Measurements from ENCODE around the gene PYCR2. TPM values are rescaled to one million over a fixed set of nuclear protein-coding genes. Genes with fewer than 3 reads are reported as not detected.
A peak's percentile ranks its signal among the peaks of the same experiment; 100 is the strongest.

The PYCR2 gene
- total and polyA plus RNA-seq, 2 donors (not counting 1 experiment from before 2014, with no cell fraction given), result 28.6 to 32.4 TPM

DNA sequence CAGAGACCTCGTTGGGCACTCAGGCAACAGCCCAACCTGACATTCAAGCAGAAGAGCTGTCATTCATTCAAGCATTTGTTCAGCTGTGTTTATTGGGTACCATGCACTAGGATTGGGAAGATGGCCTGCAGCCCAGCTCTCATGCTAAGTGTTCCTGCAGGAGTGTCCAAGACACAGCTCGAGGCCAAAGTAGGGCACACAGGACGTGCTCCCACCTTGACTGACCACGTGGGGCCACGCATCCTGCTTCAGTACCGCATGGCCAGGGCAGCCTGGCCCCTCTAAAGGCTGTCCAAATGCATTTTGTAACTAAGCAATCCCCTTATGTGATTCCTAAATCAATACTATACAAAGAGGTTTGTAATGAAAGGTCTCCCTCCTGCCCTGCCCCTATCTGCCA lies 9.7 kb downstream of the PYCR2 start:
- H3K4me2 ChIP-seq (ENCODE audit: extremely low read depth, insufficient read depth, low read length), result no peak overlapping the region
- peaks cover 4% of the 10 kb centered on the region for H3K36me3 ChIP-seq (ENCODE audit: control insufficient read depth, insufficient read depth, low read length)
- H3K4me1 ChIP-seq (ENCODE audit: control insufficient read depth, extremely low read depth, insufficient read depth, low read length), result no peaks in the 10 kb centered on the region
- no peaks in the 10 kb centered on the region for H3K27me3 ChIP-seq (ENCODE audit: control insufficient read depth, insufficient read depth, low read length)
- H3K4me3 ChIP-seq (replicated peaks in 1 of 4; ENCODE audit: control extremely low read depth in 1 of 4, insufficient read depth in 1 of 4, low read depth in 3 of 4, low read length in 4 of 4), result no peak overlapping the region
- no peaks in the 10 kb centered on the region for H3K9me3 ChIP-seq (ENCODE audit: control insufficient read depth, insufficient read depth, low read depth, low read length)
- no peaks in the 10 kb centered on the region for H3K79me2 ChIP-seq (ENCODE audit: control insufficient read depth, insufficient read depth, low read length)
- DNase-seq (ENCODE audit: low read depth in 2 of 2), result no peak
- H3K27ac ChIP-seq (ENCODE audit: insufficient read depth, low read length), result no peak overlapping the region
- no peak overlapping the region for H2AFZ ChIP-seq (ENCODE audit: low read length)
- TF ChIP-seq, protein P1, sequence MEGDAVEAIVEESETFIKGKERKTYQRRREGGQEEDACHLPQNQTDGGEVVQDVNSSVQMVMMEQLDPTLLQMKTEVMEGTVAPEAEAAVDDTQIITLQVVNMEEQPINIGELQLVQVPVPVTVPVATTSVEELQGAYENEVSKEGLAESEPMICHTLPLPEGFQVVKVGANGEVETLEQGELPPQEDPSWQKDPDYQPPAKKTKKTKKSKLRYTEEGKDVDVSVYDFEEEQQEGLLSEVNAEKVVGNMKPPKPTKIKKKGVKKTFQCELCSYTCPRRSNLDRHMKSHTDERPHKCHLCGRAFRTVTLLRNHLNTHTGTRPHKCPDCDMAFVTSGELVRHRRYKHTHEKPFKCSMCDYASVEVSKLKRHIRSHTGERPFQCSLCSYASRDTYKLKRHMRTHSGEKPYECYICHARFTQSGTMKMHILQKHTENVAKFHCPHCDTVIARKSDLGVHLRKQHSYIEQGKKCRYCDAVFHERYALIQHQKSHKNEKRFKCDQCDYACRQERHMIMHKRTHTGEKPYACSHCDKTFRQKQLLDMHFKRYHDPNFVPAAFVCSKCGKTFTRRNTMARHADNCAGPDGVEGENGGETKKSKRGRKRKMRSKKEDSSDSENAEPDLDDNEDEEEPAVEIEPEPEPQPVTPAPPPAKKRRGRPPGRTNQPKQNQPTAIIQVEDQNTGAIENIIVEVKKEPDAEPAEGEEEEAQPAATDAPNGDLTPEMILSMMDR (conservative IDR thresholded peaks at IDR 0.05 in 1 of 2, IDR thresholded peaks at IDR 0.05 in 1 of 2; ENCODE audit: low read depth in 1 of 2, low read length in 2 of 2), result no peak
- TF ChIP-seq EZH2 (IDR thresholded peaks at IDR 0.05; ENCODE audit: low read length, missing control alignments), result no peak
- H4K20me1 ChIP-seq (ENCODE audit: control insufficient read depth, extremely low read depth, insufficient read depth, low read length), result no peaks in the 10 kb centered on the region
- H3K9ac ChIP-seq (ENCODE audit: insufficient read depth, low read length), result no peak overlapping the region

DNA sequence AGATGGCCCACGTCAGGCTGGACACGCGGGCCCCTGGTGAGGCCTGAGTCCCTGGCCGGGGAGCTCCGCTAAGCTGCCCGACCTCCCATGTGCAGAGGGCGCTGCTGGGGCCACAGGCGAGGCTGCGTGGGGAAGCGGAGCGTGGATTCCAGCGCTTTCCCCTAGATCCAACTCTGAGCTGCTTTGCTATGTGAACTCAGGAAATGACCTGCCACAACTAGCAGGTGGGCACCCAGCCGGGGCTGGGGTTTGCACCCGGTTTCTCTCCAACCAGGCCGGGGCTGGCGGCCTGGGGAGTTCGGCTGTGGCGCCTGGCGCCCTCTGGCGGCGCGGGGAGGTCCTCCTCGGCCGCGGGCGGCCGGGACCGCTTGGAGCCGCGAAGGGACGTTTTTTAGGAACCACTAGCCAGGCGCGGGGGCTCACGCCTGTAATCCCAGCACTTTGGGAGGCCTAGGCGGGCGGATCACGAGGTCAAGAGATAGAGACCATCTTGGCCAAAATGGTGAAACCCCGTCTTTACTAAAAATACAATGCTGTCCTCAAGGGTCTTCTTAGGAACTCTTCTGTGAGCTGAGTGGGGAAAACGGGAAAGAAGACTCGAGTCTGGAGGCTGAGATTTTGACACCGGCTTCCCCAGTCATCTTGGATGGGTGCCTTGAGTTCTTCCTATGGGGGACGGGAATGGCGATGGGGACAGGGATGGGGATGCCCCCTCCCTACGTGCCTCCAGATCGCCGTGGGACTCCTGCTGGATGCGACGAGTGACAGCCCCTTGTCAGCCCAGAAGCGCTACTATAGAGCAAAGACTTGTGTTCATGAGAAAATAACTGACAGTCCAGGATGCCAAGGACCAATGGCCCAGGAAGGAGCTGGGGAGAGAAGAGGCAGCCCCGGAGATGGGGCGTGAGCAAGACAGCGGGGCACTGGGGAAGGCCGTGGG lies 12.6 kb downstream of the PYCR2 start:
- H3K27ac ChIP-seq (ENCODE audit: insufficient read depth, low read length), result no peak overlapping the region
- peak; percentile 20 to 41 for DNase-seq (ENCODE audit: low read depth in 2 of 2)
- H3K9ac ChIP-seq (ENCODE audit: insufficient read depth, low read length), result no peak overlapping the region
- no peaks in the 10 kb centered on the region for H3K9me3 ChIP-seq (ENCODE audit: control insufficient read depth, insufficient read depth, low read depth, low read length)
- H2AFZ ChIP-seq (ENCODE audit: low read length), result peak overlapping the region; percentile 7
- no peaks in the 10 kb centered on the region for H3K79me2 ChIP-seq (ENCODE audit: control insufficient read depth, insufficient read depth, low read length)
- no peak overlapping the region for H3K4me2 ChIP-seq (ENCODE audit: extremely low read depth, insufficient read depth, low read length)
- no peaks in the 10 kb centered on the region for H3K36me3 ChIP-seq (ENCODE audit: control insufficient read depth, insufficient read depth, low read length)
- H3K27me3 ChIP-seq (ENCODE audit: control insufficient read depth, insufficient read depth, low read length), result no peaks in the 10 kb centered on the region
- no peaks in the 10 kb centered on the region for H4K20me1 ChIP-seq (ENCODE audit: control insufficient read depth, extremely low read depth, insufficient read depth, low read length)
- H3K4me1 ChIP-seq (ENCODE audit: control insufficient read depth, extremely low read depth, insufficient read depth, low read length), result no peaks in the 10 kb centered on the region
- no peak overlapping the region for H3K4me3 ChIP-seq (replicated peaks in 1 of 4; ENCODE audit: control extremely low read depth in 1 of 4, insufficient read depth in 1 of 4, low read depth in 3 of 4, low read length in 4 of 4)
- TF ChIP-seq EZH2 (IDR thresholded peaks at IDR 0.05; ENCODE audit: low read length, missing control alignments), result no peak
- TF ChIP-seq, protein P1 (conservative IDR thresholded peaks at IDR 0.05 in 1 of 2, IDR thresholded peaks at IDR 0.05 in 1 of 2; ENCODE audit: low read depth in 1 of 2, low read length in 2 of 2), result peak; percentile 56 to 84

DNA sequence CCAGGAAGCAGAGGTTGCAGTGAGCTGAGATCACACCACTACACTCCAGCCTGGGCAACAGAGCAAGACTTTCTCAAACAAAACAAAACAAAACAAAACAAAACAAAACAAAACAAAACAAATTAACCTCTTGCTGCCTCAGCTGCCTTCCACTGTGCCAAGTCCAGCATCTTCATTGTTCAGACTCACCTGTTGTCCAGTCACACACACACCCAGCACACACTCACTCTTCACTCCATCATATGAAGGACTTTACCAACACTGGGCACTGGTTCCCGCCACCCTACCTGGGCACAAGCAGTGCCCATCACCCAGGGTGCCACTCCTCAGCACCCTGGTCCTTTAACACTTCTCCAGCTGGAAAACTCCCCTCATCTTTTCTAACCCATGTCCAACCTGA lies 14.6 kb downstream of the PYCR2 start:
- Histone ChIP-seq H4K20me1 (ENCODE audit: control insufficient read depth, extremely low read depth, insufficient read depth, low read length) (no peaks in the 10 kb centered on the region), H2AFZ (ENCODE audit: low read length) (no peak overlapping the region), H3K4me3 (replicated peaks in 1 of 4; ENCODE audit: control extremely low read depth in 1 of 4, insufficient read depth in 1 of 4, low read depth in 3 of 4, low read length in 4 of 4) (no peak overlapping the region), H3K36me3 (ENCODE audit: control insufficient read depth, insufficient read depth, low read length) (no peaks in the 10 kb centered on the region), H3K4me1 (ENCODE audit: control insufficient read depth, extremely low read depth, insufficient read depth, low read length) (no peaks in the 10 kb centered on the region), H3K4me2 (ENCODE audit: extremely low read depth, insufficient read depth, low read length) (no peak overlapping the region), H3K27me3 (ENCODE audit: control insufficient read depth, insufficient read depth, low read length) (no peaks in the 10 kb centered on the region), H3K9ac (ENCODE audit: insufficient read depth, low read length) (no peak overlapping the region), H3K79me2 (ENCODE audit: control insufficient read depth, insufficient read depth, low read length) (no peaks in the 10 kb centered on the region), H3K27ac (ENCODE audit: insufficient read depth, low read length) (no peak overlapping the region), H3K9me3 (ENCODE audit: control insufficient read depth, insufficient read depth, low read depth, low read length) (no peaks in the 10 kb centered on the region)
- DNase-seq (ENCODE audit: low read depth in 2 of 2), result no peak
- no peak for TF ChIP-seq EZH2 (IDR thresholded peaks at IDR 0.05; ENCODE audit: low read length, missing control alignments)
- TF ChIP-seq, protein P1 (conservative IDR thresholded peaks at IDR 0.05 in 1 of 2, IDR thresholded peaks at IDR 0.05 in 1 of 2; ENCODE audit: low read depth in 1 of 2, low read length in 2 of 2), result no peak

Data from fibroblast of lung (primary cell).